ENCODE measurements around the gene RSL1D1. TPM values are rescaled to one million over a fixed set of nuclear protein-coding genes. Genes with fewer than 3 reads are reported as not detected.

The RSL1D1 gene
- total RNA-seq, 4 donors from 2014 or later: 215 to 302 (median 259) TPM

GRCh38 chr16:11843206-11843605 lies 8.1 kb downstream of the RSL1D1 start:
- ATAC-seq (no peak), DNase-seq (no peak)
- H3K36me3 ChIP-seq: peaks cover 9 to 98% of the 10 kb centered on the region in 2 donors
- peak overlapping the region in 1 of 4 donors; percentile 36 for H3K27ac ChIP-seq
- in situ Hi-C loops (cut with MboI; ENCODE audit: low sequenced_read_pairs in 4 of 4): no loop called here
- H3K4me3 ChIP-seq: no peak overlapping the region
- no peaks in the 10 kb centered on the region for H3K4me1 ChIP-seq
- H3K9me3 ChIP-seq: no peaks in the 10 kb centered on the region
- intact Hi-C loops (cut with DNase I; ENCODE audit: low total_unique reads): loop anchor here (10.0 kb wide), 1 partner anchor 898 kb away; the partner anchor contains the start of genes CLEC16A and DEXI
- no peaks in the 10 kb centered on the region for H3K27me3 ChIP-seq
- TF ChIP-seq POLR2A (IDR thresholded peaks at IDR 0.05) (no peak), CTCF (IDR thresholded peaks at IDR 0.05 in 4 of 5, conservative IDR thresholded peaks at IDR 0.05 in 1 of 5) (no peak)

DNA sequence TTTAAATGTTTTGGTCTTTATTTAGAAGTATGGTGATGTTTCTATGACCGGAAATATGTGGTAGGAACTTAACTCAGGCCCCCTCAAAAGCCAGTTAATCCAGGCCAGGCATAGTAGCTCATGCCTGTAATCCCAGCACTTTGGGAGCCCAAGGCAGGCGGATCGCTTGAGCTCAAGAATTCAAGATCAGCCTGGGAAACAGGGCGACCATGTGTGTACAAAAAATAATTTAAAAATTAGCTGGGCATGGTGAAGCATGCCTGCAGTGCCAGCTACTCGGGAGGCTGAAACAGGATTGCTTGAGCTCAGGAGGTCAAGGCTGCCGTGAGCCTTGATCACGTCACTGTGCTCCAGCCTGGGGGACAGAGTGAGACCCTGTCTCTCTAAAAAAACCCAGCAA lies 10.3 kb downstream of the RSL1D1 start:
- no peak overlapping the region for H3K4me3 ChIP-seq
- no peak overlapping the region for H3K27ac ChIP-seq
- in situ Hi-C loops (cut with MboI; ENCODE audit: low sequenced_read_pairs in 4 of 4) (no loop called here), intact Hi-C loops (cut with DNase I; ENCODE audit: low total_unique reads) (loop anchor here (10.0 kb wide), 1 partner anchor 896 kb away; the partner anchor contains the start of genes CLEC16A and DEXI)
- no peaks in the 10 kb centered on the region for H3K9me3 ChIP-seq
- H3K36me3 ChIP-seq: peaks cover 4 to 98% of the 10 kb centered on the region in 2 donors
- DNase-seq (no peak), ATAC-seq (no peak)
- H3K27me3 ChIP-seq: no peaks in the 10 kb centered on the region
- TF ChIP-seq CTCF (IDR thresholded peaks at IDR 0.05 in 4 of 5, conservative IDR thresholded peaks at IDR 0.05 in 1 of 5) (no peak), POLR2A (IDR thresholded peaks at IDR 0.05) (no peak)
- peaks cover 0 to 3% of the 10 kb centered on the region in 2 donors for H3K4me1 ChIP-seq

DNA sequence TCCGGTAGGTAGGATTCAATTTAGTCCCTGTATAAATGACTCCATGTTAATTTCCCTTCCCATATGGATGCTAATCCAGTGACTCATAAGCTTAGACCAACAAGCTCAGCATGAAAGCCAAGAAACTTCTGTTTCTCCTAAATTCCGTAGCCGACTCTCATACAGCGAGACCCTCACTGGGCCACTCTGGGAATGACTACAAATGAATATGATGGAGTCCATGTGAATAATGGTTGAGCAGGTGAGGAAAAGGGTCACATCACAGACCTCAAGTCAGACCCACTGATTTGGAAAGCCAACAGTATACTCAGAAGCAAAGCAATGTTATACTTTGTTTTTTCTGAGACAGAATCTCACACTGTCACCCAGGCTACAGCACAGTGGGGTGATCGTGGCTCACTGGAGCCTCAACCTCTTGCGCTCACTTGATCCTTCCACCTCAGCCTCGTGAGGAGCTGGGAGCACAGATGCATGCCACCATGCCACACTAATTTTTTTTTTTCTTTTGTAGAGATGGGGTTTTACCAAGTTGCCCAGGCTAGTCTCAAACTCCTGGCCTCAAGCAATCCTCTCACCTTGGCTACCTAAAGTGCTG lies 14.6 kb downstream of the RSL1D1 start:
- no peak overlapping the region for H3K4me3 ChIP-seq
- DNase-seq (no peak), ATAC-seq (no peak)
- H3K9me3 ChIP-seq: no peaks in the 10 kb centered on the region
- in situ Hi-C loops (cut with MboI; ENCODE audit: low sequenced_read_pairs in 4 of 4): no loop called here
- peaks cover 0 to 56% of the 10 kb centered on the region in 2 donors for H3K36me3 ChIP-seq
- H3K27me3 ChIP-seq: no peaks in the 10 kb centered on the region
- H3K27ac ChIP-seq: peak overlapping the region; percentile 84 to 89 (median 88)
- intact Hi-C loops (cut with DNase I; ENCODE audit: low total_unique reads): loop anchor here (2.0 kb wide), 1 partner anchor 14 kb away; the partner anchor contains the start of gene RSL1D1
- peaks cover 11 to 24% of the 10 kb centered on the region in 2 donors for H3K4me1 ChIP-seq
- TF ChIP-seq CTCF (IDR thresholded peaks at IDR 0.05 in 4 of 5, conservative IDR thresholded peaks at IDR 0.05 in 1 of 5) (no peak), POLR2A (IDR thresholded peaks at IDR 0.05) (no peak)

DNA sequence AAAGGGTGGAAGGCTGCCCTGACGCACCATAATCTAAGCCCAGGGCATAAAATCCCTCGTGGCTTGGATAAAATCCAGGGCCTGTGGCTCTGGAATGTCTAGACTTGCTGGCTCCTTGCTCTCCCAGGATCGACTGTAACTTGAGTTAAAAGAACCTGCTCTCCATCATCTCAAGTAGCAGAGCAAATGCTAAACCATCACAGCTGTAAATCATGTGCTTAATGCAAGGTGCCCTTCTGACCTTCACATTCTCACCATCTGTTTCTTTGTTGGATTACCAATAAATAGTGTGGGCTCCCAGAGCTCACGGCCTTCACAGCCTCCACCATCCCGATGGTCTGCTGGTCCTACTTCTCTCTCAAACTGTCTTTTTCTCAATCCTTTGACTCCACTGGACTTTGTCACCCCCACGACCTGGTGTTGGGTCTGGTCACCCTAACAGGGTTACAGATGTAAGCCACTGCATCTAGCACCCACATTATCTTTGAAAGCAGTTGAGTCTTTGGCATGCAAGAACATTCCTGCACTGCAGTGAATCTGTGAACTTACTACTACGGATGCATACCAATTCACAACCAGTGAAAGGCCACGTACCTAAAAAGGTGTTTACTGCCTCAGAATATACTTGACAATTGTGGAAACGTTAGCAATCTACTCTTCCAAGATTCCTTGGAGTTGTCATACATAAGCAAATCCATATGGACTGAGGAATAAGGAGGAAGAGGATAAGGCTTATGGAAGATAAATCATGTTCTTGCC lies 15.3 kb downstream of the RSL1D1 start:
- DNase-seq (peak in 1 of 2 donors; percentile 38), ATAC-seq (no peak)
- H3K36me3 ChIP-seq: peaks cover 0 to 50% of the 10 kb centered on the region in 2 donors
- TF ChIP-seq CTCF (IDR thresholded peaks at IDR 0.05 in 4 of 5, conservative IDR thresholded peaks at IDR 0.05 in 1 of 5) (no peak), POLR2A (IDR thresholded peaks at IDR 0.05) (no peak)
- intact Hi-C loops (cut with DNase I; ENCODE audit: low total_unique reads) (loop anchor here (2.0 kb wide), 1 partner anchor 15 kb away; the partner anchor contains the start of gene RSL1D1), in situ Hi-C loops (cut with MboI; ENCODE audit: low sequenced_read_pairs in 4 of 4) (no loop called here)
- H3K4me3 ChIP-seq: no peak overlapping the region
- H3K27me3 ChIP-seq: no peaks in the 10 kb centered on the region
- H3K4me1 ChIP-seq: peaks cover 11 to 24% of the 10 kb centered on the region in 2 donors
- H3K27ac ChIP-seq: peak overlapping the region; percentile 84 to 89 (median 88)
- H3K9me3 ChIP-seq: no peaks in the 10 kb centered on the region
